GM23248 (cell line): ENCODE data around the gene ELMO1. TPM values are rescaled to one million over a fixed set of nuclear protein-coding genes. Genes with fewer than 3 reads are reported as not detected.

Experiments used
- DNase-seq: peaks from one replicate; pipeline ENCODE4 v3.0.0-alpha.2; 2015
- H2AFZ ChIP-seq: fragments of 200-600 bp; sonication (generic); 2 replicates; pipeline ENCODE4 v1.6.1; 2016; ENCODE audit warnings: antibody characterized with exemption
- H3F3A ChIP-seq: fragments of 200-600 bp; sonication (generic); 2 replicates; pipeline ENCODE4 v1.6.1; 2016; ENCODE audit warnings: mild to moderate bottlenecking, antibody characterized with exemption, mixed run types; ENCODE audit not compliant: insufficient read depth
- H3K27ac ChIP-seq: fragments of 200-600 bp; sonication (generic); 2 replicates; pipeline ENCODE4 v1.5.1; 2016; ENCODE audit warnings: mild to moderate bottlenecking
- H3K27me3 ChIP-seq: fragments of 200-600 bp; sonication (generic); replicated peaks from 2 replicates; pipeline ENCODE4 v1.6.1; 2016; ENCODE audit warnings: mild to moderate bottlenecking; ENCODE audit not compliant: insufficient read depth
- H3K36me3 ChIP-seq: fragments of 200-600 bp; sonication (generic); 2 replicates; pipeline ENCODE4 v1.6.1; 2016; ENCODE audit warnings: low read depth, mild to moderate bottlenecking
- H3K4me1 ChIP-seq: fragments of 200-600 bp; sonication (generic); 2 replicates; pipeline ENCODE4 v1.6.1; 2016; ENCODE audit warnings: mild to moderate bottlenecking; ENCODE audit not compliant: insufficient read depth
- H3K4me2 ChIP-seq: fragments of 200-600 bp; sonication (generic); one replicate; pipeline ENCODE4 v1.6.1; 2016; ENCODE audit warnings: mild to moderate bottlenecking; ENCODE audit not compliant: unreplicated experiment
- H3K4me3 ChIP-seq: fragments of 200-600 bp; sonication (generic); 2 replicates; pipeline ENCODE4 v1.5.1; 2016; ENCODE audit warnings: mild to moderate bottlenecking
- H3K79me2 ChIP-seq: fragments of 200-600 bp; sonication (generic); 2 replicates; pipeline ENCODE4 v1.6.1; 2016; ENCODE audit warnings: mild to moderate bottlenecking; ENCODE audit not compliant: insufficient read depth
- H3K9ac ChIP-seq: fragments of 200-600 bp; sonication (generic); 2 replicates; pipeline ENCODE4 v1.6.1; 2016; ENCODE audit warnings: mild to moderate bottlenecking
- H3K9me2 ChIP-seq: fragments of 200-600 bp; sonication (generic); 2 replicates; pipeline ENCODE4 v1.6.1; 2016; ENCODE audit warnings: mixed run types, mild to moderate bottlenecking, moderate library complexity; ENCODE audit not compliant: insufficient read depth
- H3K9me3 ChIP-seq: fragments of 200-600 bp; sonication (generic); one replicate; pipeline ENCODE4 v1.6.1; 2017; ENCODE audit warnings: low read depth
- H4K20me1 ChIP-seq: fragments of 200-600 bp; sonication (generic); 2 replicates; pipeline ENCODE4 v1.6.0; 2016; ENCODE audit not compliant: insufficient read depth
- EZH2 ChIP-seq: fragments of 200-600 bp; sonication (generic); IDR thresholded peaks from 2 replicates; pipeline ENCODE4 v1.6.1; 2018; ENCODE audit warnings: antibody characterized with exemption, mild to moderate bottlenecking; ENCODE audit not compliant: insufficient read depth, poor library complexity, severe bottlenecking
- EZH2phosphoT487 ChIP-seq: fragments of 200-600 bp; sonication (generic); IDR thresholded peaks from 2 replicates; pipeline ENCODE4 v1.6.1; 2018; ENCODE audit warnings: antibody characterized with exemption, moderate library complexity, mild to moderate bottlenecking, low read depth; ENCODE audit not compliant: insufficient read depth
- WGBS, 2 experiments: methylation state at CpG; one replicate each; pipeline ENCODE4 v1.1.6; 2015 to 2017; ENCODE audit warnings: low lambda C conversion rate in 2 of 2, low coverage in 1 of 2; ENCODE audit errors: missing lambda C conversion rate in 2 of 2; 5-methylcytosine and 5-hydroxymethylcytosine counted together
- in situ Hi-C: fragments of 300-500 bp; cut with MboI; formaldehyde crosslinking; loops from 2 replicates; pipeline ENCODE4 v1.15.0; 2020
- polyA plus RNA-seq: library from polyadenylated mRNA; unstranded; fragments of >200 nt; fragmentation: Nextera tagmentation; extraction: Ambion mirVana; gene quantifications from 2 replicates; pipeline ENCODE4 v1.2.1, GENCODE V29; 2016
- total RNA-seq: library from RNA; depleted of rRNA; stranded (reverse); fragments of >200 nt; shearing (Covaris generic); gene quantifications from 2 replicates; pipeline ENCODE4 v1.2.3, GENCODE V29; 2014

ELMO1 gene
- total and polyA plus RNA-seq, 2 experiments from 2014 or later: not detected

GRCh38 chr7:37076668-37077067, 372.0 kb downstream of the ELMO1 start:
- Histone ChIP-seq H3K4me1 (no peaks in the 10 kb centered on the region), H3K9me3 (no peaks in the 10 kb centered on the region), H3K27me3 (no peaks in the 10 kb centered on the region), H2AFZ (no peak overlapping the region), H3K27ac (no peak overlapping the region), H3K9ac (no peak overlapping the region), H3K79me2 (no peaks in the 10 kb centered on the region), H3K36me3 (no peaks in the 10 kb centered on the region), H3F3A (no peaks in the 10 kb centered on the region), H3K4me3 (no peak overlapping the region), H3K4me2 (no peak overlapping the region), H4K20me1 (no peaks in the 10 kb centered on the region), H3K9me2 (no peaks in the 10 kb centered on the region)
- DNase-seq: no peak
- 89 to 96% methylated on average over 5 of the region's 5 CpGs for WGBS, 2 experiments
- TF ChIP-seq EZH2phosphoT487 (no peak), EZH2 (no peak)
- in situ Hi-C loops: no loop called here

GRCh38 chr7:37074370-37074769, 374.3 kb downstream of the ELMO1 start:
- in situ Hi-C loops: no loop called here
- TF ChIP-seq EZH2phosphoT487 (no peak), EZH2 (no peak)

GRCh38 chr7:37071124-37071523, 377.5 kb downstream of the ELMO1 start:
- no peak overlapping the region for H3K4me2 ChIP-seq
- no peaks in the 10 kb centered on the region for H4K20me1 ChIP-seq
- H3F3A ChIP-seq: no peaks in the 10 kb centered on the region
- H3K9ac ChIP-seq: no peak overlapping the region
- no peaks in the 10 kb centered on the region for H3K9me2 ChIP-seq
- TF ChIP-seq EZH2phosphoT487: no peak
- no peak for TF ChIP-seq EZH2
- no peaks in the 10 kb centered on the region for H3K79me2 ChIP-seq
- no peaks in the 10 kb centered on the region for H3K36me3 ChIP-seq
- 41 to 48% methylated on average over 2 of the region's 2 CpGs for WGBS, 2 experiments
- no peaks in the 10 kb centered on the region for H3K9me3 ChIP-seq
- no peak overlapping the region for H3K27ac ChIP-seq
- no peak overlapping the region for H2AFZ ChIP-seq
- in situ Hi-C loops: no loop called here
- H3K27me3 ChIP-seq: no peaks in the 10 kb centered on the region
- DNase-seq: no peak
- no peaks in the 10 kb centered on the region for H3K4me1 ChIP-seq
- H3K4me3 ChIP-seq: no peak overlapping the region

More at GRCh38 chr7:37074370-37074769, 374.3 kb downstream of the ELMO1 start:
- WGBS, 2 experiments: 57 to 62% methylated on average over 4 of the region's 4 CpGs
- H3K4me1 ChIP-seq: no peaks in the 10 kb centered on the region
- H3K79me2 ChIP-seq: no peaks in the 10 kb centered on the region
- H3K27ac ChIP-seq: no peak overlapping the region
- no peak overlapping the region for H3K4me2 ChIP-seq
- no peaks in the 10 kb centered on the region for H3K36me3 ChIP-seq
- H3K9me2 ChIP-seq: no peaks in the 10 kb centered on the region
- no peaks in the 10 kb centered on the region for H3F3A ChIP-seq
- H3K4me3 ChIP-seq: no peak overlapping the region
- no peaks in the 10 kb centered on the region for H3K27me3 ChIP-seq
- no peak overlapping the region for H2AFZ ChIP-seq
- DNase-seq: no peak
- H3K9ac ChIP-seq: no peak overlapping the region
- no peaks in the 10 kb centered on the region for H3K9me3 ChIP-seq
- H4K20me1 ChIP-seq: no peaks in the 10 kb centered on the region

GRCh38 chr7:37070471-37070870, 378.2 kb downstream of the ELMO1 start:
- 8 to 17% methylated on average over 3 of the region's 3 CpGs for WGBS, 2 experiments

GRCh38 chr7:37070031-37070430, 378.6 kb downstream of the ELMO1 start:
- no peaks in the 10 kb centered on the region for H3K27me3 ChIP-seq
- no peak overlapping the region for H2AFZ ChIP-seq
- 18 to 22% methylated on average over 2 of the region's 2 CpGs for WGBS, 2 experiments
- no peaks in the 10 kb centered on the region for H4K20me1 ChIP-seq
- in situ Hi-C loops: no loop called here
- H3K4me2 ChIP-seq: no peak overlapping the region
- no peak overlapping the region for H3K27ac ChIP-seq
- no peak for DNase-seq
- no peak overlapping the region for H3K4me3 ChIP-seq
- TF ChIP-seq EZH2: no peak
- no peak for TF ChIP-seq EZH2phosphoT487
- no peak overlapping the region for H3K9ac ChIP-seq
- H3F3A ChIP-seq: no peaks in the 10 kb centered on the region
- no peaks in the 10 kb centered on the region for H3K36me3 ChIP-seq
- no peaks in the 10 kb centered on the region for H3K4me1 ChIP-seq
- no peaks in the 10 kb centered on the region for H3K9me3 ChIP-seq
- no peaks in the 10 kb centered on the region for H3K79me2 ChIP-seq
- no peaks in the 10 kb centered on the region for H3K9me2 ChIP-seq

More at GRCh38 chr7:37070471-37070870, 378.2 kb downstream of the ELMO1 start:
- Histone ChIP-seq H3K4me1 (no peaks in the 10 kb centered on the region), H3K9ac (no peak overlapping the region), H3K36me3 (no peaks in the 10 kb centered on the region), H3K79me2 (no peaks in the 10 kb centered on the region), H3K9me3 (no peaks in the 10 kb centered on the region), H4K20me1 (no peaks in the 10 kb centered on the region), H3F3A (no peaks in the 10 kb centered on the region), H3K4me3 (no peak overlapping the region), H3K27ac (no peak overlapping the region), H2AFZ (no peak overlapping the region), H3K9me2 (no peaks in the 10 kb centered on the region), H3K4me2 (no peak overlapping the region), H3K27me3 (no peaks in the 10 kb centered on the region)
- TF ChIP-seq EZH2 (no peak), EZH2phosphoT487 (no peak)
- in situ Hi-C loops: no loop called here
- no peak for DNase-seq
